Measurements from ENCODE around the gene GPR35. TPM values are rescaled to one million over a fixed set of nuclear protein-coding genes. Genes with fewer than 3 reads are reported as not detected.
"Not testable (repeated sequence)": the region's sequence is repeated elsewhere in the genome, so short reads cannot be mapped to it uniquely, and the experiment has no call there.

The GPR35 gene
- polyA plus RNA-seq, 4 donors = 75.5 to 367 (median 233) TPM

DNA sequence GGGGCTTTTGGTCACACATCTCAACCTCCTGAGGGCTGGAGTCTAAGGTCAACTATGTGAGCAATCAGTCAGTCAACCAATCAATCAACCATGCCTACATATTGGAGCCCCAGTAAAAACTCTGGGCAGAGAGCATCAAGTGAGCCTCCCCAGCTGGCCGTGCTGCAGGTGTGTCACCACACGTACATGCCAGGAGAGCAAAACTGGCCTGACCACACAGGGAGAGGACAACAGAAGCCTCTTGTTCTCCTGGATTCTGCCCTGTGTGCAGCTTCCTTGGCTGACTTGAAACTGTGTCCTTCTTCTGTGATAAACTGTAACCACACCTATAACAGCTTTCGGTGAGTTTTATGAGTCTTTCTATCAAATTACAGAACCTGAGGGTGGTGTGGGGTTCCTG lies 25.9 kb downstream of the GPR35 start:
- Histone ChIP-seq H3K9me3 (ENCODE audit: control insufficient read depth in 2 of 2, insufficient read depth in 1 of 2, low read depth in 1 of 2, low read length in 1 of 2) (peaks cover 0 to 8% of the 10 kb centered on the region in 2 donors), H3K4me3 (ENCODE audit: low read depth in 1 of 3, low read length in 3 of 3) (no peak overlapping the region), H3K27ac (ENCODE audit: low read depth in 1 of 3, low read length in 2 of 3) (no peak overlapping the region), H3K27me3 (ENCODE audit: control insufficient read depth in 3 of 3, insufficient read depth in 3 of 3, low read length in 3 of 3) (peaks cover 0 to 29% (median 15%) of the 10 kb centered on the region in 3 donors), H3K4me1 (ENCODE audit: control insufficient read depth in 3 of 3, insufficient read depth in 2 of 3, low read depth in 1 of 3, low read length in 2 of 3) (no peaks in the 10 kb centered on the region), H3K36me3 (ENCODE audit: control insufficient read depth in 3 of 3, insufficient read depth in 2 of 3, low read depth in 1 of 3, low read length in 3 of 3) (no peaks in the 10 kb centered on the region)
- FAIRE-seq = no peak
- no peak for DNase-seq
- WGBS, 3 donors = 27 to 69% (median 37%) methylated on average over 3 of the region's 3 CpGs

DNA sequence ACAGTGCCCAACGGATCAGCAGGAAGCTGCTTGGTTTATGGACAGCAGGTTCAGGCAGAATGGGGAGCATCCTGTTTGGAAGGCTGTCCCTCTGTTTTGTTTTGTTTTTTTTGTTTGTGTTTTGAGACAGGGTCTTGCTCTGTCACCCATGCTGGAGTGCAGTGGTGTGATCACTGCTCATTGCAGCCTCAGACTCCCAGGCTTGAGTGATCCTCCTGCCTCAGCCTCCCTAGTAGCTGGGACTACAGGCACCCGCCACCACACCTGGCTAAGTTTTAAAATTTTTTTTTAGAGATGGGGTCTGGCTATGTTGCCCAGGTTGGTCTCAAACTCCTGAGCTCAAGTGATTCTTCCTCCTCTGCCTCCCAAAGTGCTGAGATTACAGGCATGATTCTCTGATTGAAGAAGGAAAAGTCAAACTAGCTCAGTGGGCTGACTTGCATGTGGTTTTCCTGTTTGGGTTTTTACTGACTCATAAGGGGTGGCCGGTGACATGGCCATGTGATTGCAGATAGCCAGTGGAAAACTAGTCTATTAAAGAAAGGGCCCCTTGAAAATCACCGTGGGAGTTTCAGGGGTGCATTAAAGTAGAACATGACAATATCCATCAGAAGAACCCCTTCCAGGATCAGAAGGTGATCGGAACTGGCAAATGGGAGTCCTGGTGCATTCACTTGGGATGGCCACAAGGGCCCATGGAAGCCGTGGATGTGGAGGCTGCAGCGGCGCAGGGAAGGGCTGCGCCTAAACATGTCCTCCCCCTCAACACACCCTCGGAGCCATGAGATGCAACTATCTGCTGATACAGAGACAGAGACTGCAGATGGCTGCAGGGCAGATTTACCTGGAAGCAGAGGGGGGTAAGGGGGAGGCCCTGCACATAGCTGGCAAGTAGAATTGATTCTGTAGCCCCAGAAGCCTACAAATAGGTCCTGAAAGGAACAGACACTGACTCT lies 30.9 kb downstream of the GPR35 start:
- Histone ChIP-seq H3K9me3 (ENCODE audit: control insufficient read depth in 2 of 2, insufficient read depth in 1 of 2, low read depth in 1 of 2, low read length in 1 of 2) (peaks cover 0 to 5% of the 10 kb centered on the region in 2 donors), H3K36me3 (ENCODE audit: control insufficient read depth in 3 of 3, insufficient read depth in 2 of 3, low read depth in 1 of 3, low read length in 3 of 3) (no peaks in the 10 kb centered on the region), H3K27ac (ENCODE audit: low read depth in 1 of 3, low read length in 2 of 3) (no peak overlapping the region), H3K4me1 (ENCODE audit: control insufficient read depth in 3 of 3, insufficient read depth in 2 of 3, low read depth in 1 of 3, low read length in 2 of 3) (no peaks in the 10 kb centered on the region), H3K4me3 (ENCODE audit: low read depth in 1 of 3, low read length in 3 of 3) (no peak overlapping the region), H3K27me3 (ENCODE audit: control insufficient read depth in 3 of 3, insufficient read depth in 3 of 3, low read length in 3 of 3) (peaks cover 0 to 4% (median 0%) of the 10 kb centered on the region in 3 donors)
- FAIRE-seq (no peak), DNase-seq (no peak)
- 68 to 70% (median 70%) methylated on average over 10 of the region's 10 CpGs for WGBS, 3 donors

DNA sequence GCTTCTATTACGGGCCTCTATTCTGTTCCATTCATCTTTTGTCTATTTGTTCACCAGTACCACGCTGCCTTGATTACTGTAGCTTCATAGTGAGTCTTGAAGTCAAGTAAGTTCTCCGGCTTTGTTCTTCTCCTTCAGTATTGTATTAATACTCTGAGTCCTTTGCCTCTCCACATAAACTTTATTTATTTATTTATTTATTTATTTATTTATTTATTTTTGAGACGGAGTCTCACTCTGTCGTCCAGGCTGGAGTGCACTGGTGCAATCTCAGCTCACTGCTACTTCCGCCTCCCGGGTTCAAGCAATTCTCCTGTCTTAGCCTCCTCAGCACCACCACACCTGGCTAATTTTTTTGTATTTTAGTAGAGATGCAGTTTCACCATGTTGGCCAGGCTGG lies 34.6 kb downstream of the GPR35 start:
- not testable (repeated sequence) for H3K4me3 ChIP-seq (ENCODE audit: low read depth in 1 of 3, low read length in 3 of 3); DNase-seq; H3K9me3 ChIP-seq (ENCODE audit: control insufficient read depth in 2 of 2, insufficient read depth in 1 of 2, low read depth in 1 of 2, low read length in 1 of 2); FAIRE-seq; H3K27me3 ChIP-seq (ENCODE audit: control insufficient read depth in 3 of 3, insufficient read depth in 3 of 3, low read length in 3 of 3); H3K4me1 ChIP-seq (ENCODE audit: control insufficient read depth in 3 of 3, insufficient read depth in 2 of 3, low read depth in 1 of 3, low read length in 2 of 3); H3K27ac ChIP-seq (ENCODE audit: low read depth in 1 of 3, low read length in 2 of 3); H3K36me3 ChIP-seq (ENCODE audit: control insufficient read depth in 3 of 3, insufficient read depth in 2 of 3, low read depth in 1 of 3, low read length in 3 of 3)
- WGBS, 3 donors = 93 to 95% (median 95%) methylated on average over 7 of the region's 7 CpGs

DNA sequence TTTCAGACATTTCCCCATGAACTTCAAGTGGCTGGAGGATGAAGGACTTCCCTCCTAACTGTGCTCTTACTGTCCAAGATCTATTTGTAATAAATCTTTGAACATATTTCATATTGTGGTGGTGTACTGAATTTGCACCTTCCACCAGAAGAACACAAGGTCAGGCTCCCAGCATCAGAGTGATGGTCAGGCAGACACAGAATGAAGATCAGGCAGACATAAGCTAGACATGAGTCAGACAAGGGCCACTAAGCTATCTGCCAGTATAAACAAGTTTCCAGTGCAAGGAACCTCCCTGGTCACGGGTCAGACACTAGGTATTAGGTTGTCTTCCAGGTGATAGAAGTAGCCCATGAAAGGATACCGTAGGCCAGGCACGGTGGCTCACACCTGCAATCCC lies 37.4 kb downstream of the GPR35 start:
- 74 to 82% (median 80%) methylated on average over 3 of the region's 3 CpGs for WGBS, 3 donors
- H3K4me3 ChIP-seq (ENCODE audit: low read depth in 1 of 3, low read length in 3 of 3) = no peak overlapping the region
- FAIRE-seq (no peak), DNase-seq (no peak)
- no peaks in the 10 kb centered on the region for H3K36me3 ChIP-seq (ENCODE audit: control insufficient read depth in 3 of 3, insufficient read depth in 2 of 3, low read depth in 1 of 3, low read length in 3 of 3)
- no peak overlapping the region for H3K27ac ChIP-seq (ENCODE audit: low read depth in 1 of 3, low read length in 2 of 3)
- H3K9me3 ChIP-seq (ENCODE audit: control insufficient read depth in 2 of 2, insufficient read depth in 1 of 2, low read depth in 1 of 2, low read length in 1 of 2) = peaks cover 0 to 3% of the 10 kb centered on the region in 2 donors
- peaks cover 0 to 3% (median 0%) of the 10 kb centered on the region in 3 donors for H3K27me3 ChIP-seq (ENCODE audit: control insufficient read depth in 3 of 3, insufficient read depth in 3 of 3, low read length in 3 of 3)
- H3K4me1 ChIP-seq (ENCODE audit: control insufficient read depth in 3 of 3, insufficient read depth in 2 of 3, low read depth in 1 of 3, low read length in 2 of 3) = no peaks in the 10 kb centered on the region

DNA sequence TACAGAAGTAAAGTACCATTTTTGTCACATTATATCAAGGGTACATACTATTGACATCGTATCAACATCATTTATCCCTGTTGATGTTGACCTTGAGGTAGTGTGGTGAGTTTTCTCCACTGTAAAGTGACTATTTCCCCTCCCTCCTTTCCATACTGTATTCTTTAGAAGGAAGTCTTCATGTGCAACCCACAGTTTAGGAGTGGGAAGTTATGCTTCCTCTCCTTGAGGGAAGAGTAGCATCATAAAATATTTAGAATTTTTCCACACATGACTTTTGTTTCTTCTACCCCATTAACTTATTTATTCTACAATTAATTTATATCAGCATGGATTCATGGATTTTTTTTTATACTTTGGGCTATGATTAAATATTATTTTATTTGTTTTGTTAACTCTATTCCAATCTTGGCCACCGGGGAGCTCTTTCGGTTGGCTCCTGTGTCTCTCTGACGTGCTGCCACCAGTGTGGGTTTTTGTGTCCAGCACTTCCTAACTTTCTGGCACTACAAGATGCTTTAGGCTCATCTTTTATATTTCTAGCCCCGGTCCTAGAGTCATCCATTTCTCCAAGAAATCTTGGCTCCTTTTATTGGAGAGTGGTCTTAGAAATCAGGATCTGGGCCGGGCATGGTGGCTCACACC lies 38.4 kb downstream of the GPR35 start:
- Histone ChIP-seq H3K4me3 (ENCODE audit: low read depth in 1 of 3, low read length in 3 of 3) (no peak overlapping the region), H3K36me3 (ENCODE audit: control insufficient read depth in 3 of 3, insufficient read depth in 2 of 3, low read depth in 1 of 3, low read length in 3 of 3) (no peaks in the 10 kb centered on the region), H3K9me3 (ENCODE audit: control insufficient read depth in 2 of 2, insufficient read depth in 1 of 2, low read depth in 1 of 2, low read length in 1 of 2) (peaks cover 0 to 3% of the 10 kb centered on the region in 2 donors), H3K27ac (ENCODE audit: low read depth in 1 of 3, low read length in 2 of 3) (no peak overlapping the region), H3K27me3 (ENCODE audit: control insufficient read depth in 3 of 3, insufficient read depth in 3 of 3, low read length in 3 of 3) (peaks cover 0 to 3% (median 0%) of the 10 kb centered on the region in 3 donors), H3K4me1 (ENCODE audit: control insufficient read depth in 3 of 3, insufficient read depth in 2 of 3, low read depth in 1 of 3, low read length in 2 of 3) (no peaks in the 10 kb centered on the region)
- no peak for FAIRE-seq
- DNase-seq = no peak
- WGBS, 3 donors = 66 to 76% (median 69%) methylated on average over 6 of the region's 6 CpGs

DNA sequence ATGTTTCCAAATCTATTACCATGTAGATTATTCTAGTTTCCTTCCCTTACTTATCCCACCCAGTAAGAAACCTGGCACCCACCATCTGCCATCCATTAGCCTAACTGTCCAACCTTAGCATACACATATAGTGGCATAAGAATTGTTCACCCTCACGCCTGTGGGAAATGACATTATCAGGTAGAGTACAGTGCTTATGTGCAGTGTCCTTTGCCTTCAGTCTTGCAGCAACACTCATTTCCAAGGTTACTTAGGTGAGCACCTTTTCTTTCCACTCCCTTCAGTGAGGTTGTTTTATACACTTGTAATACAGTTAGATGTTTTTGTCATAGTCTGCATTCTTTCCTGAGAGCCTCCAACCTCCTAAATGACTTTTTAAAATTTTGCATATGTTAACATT lies 39.3 kb downstream of the GPR35 start:
- H3K9me3 ChIP-seq (ENCODE audit: control insufficient read depth in 2 of 2, insufficient read depth in 1 of 2, low read depth in 1 of 2, low read length in 1 of 2) = peaks cover 0 to 3% of the 10 kb centered on the region in 2 donors
- H3K36me3 ChIP-seq (ENCODE audit: control insufficient read depth in 3 of 3, insufficient read depth in 2 of 3, low read depth in 1 of 3, low read length in 3 of 3) = no peaks in the 10 kb centered on the region
- DNase-seq = no peak
- no peak overlapping the region for H3K27ac ChIP-seq (ENCODE audit: low read depth in 1 of 3, low read length in 2 of 3)
- 83 to 90% (median 88%) methylated on average over 1 of the region's 1 CpG for WGBS, 3 donors
- no peak overlapping the region for H3K4me3 ChIP-seq (ENCODE audit: low read depth in 1 of 3, low read length in 3 of 3)
- H3K27me3 ChIP-seq (ENCODE audit: control insufficient read depth in 3 of 3, insufficient read depth in 3 of 3, low read length in 3 of 3) = peaks cover 0 to 3% (median 0%) of the 10 kb centered on the region in 3 donors
- H3K4me1 ChIP-seq (ENCODE audit: control insufficient read depth in 3 of 3, insufficient read depth in 2 of 3, low read depth in 1 of 3, low read length in 2 of 3) = no peaks in the 10 kb centered on the region
- FAIRE-seq = no peak

DNA sequence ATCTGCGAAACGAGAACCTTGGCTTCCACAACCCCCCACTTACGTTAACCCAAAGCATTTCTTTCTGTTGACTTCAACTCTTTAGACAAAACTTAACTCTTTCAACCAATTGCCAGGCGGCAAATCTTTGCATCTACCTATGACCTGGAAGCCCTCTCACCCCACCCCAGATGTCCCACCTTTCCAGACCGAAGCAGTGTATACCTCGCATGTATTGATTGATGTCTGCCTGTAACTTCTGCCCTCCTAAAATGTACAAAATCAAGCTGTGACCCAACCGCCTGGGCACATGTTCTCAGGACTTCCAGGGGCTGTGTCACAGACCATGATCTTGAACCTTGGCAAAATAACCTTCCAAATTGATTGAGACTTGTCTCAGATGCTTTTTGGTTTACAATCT lies 45.1 kb downstream of the GPR35 start:
- peaks cover 6 to 28% (median 17%) of the 10 kb centered on the region in 3 donors for H3K27me3 ChIP-seq (ENCODE audit: control insufficient read depth in 3 of 3, insufficient read depth in 3 of 3, low read length in 3 of 3)
- no peak for FAIRE-seq

DNA sequence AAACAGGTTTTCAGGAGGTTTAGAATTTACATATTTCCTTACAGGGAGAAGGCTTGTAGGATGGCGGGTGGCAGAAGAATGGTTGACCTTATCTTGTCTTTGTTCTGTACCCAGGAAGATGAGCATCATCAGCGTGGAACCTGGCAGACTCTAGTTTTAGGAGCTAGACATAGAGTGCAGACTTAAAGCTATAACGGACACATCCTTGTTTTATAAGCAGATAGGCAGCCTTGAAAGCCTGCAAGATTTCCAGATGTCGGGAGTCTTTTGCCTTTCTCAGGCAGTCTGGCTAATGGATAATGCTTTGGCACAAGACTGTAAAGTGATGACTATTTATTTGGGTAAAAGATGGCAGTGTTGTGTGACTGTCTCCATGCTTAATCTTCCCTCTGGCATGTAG lies 45.7 kb downstream of the GPR35 start:
- H3K27ac ChIP-seq (ENCODE audit: low read depth in 1 of 3, low read length in 2 of 3) = no peak overlapping the region
- WGBS, 3 donors = 73 to 77% (median 77%) methylated on average over 4 of the region's 4 CpGs
- H3K9me3 ChIP-seq (ENCODE audit: control insufficient read depth in 2 of 2, insufficient read depth in 1 of 2, low read depth in 1 of 2, low read length in 1 of 2) = no peaks in the 10 kb centered on the region
- H3K27me3 ChIP-seq (ENCODE audit: control insufficient read depth in 3 of 3, insufficient read depth in 3 of 3, low read length in 3 of 3) = peaks cover 6 to 28% (median 17%) of the 10 kb centered on the region in 3 donors
- DNase-seq = no peak
- H3K4me1 ChIP-seq (ENCODE audit: control insufficient read depth in 3 of 3, insufficient read depth in 2 of 3, low read depth in 1 of 3, low read length in 2 of 3) = no peaks in the 10 kb centered on the region
- no peak for FAIRE-seq
- H3K36me3 ChIP-seq (ENCODE audit: control insufficient read depth in 3 of 3, insufficient read depth in 2 of 3, low read depth in 1 of 3, low read length in 3 of 3) = no peaks in the 10 kb centered on the region
- no peak overlapping the region for H3K4me3 ChIP-seq (ENCODE audit: low read depth in 1 of 3, low read length in 3 of 3)

More for the DNA sequence above, 45.1 kb downstream of the GPR35 start:
- Histone ChIP-seq H3K4me1 (ENCODE audit: control insufficient read depth in 3 of 3, insufficient read depth in 2 of 3, low read depth in 1 of 3, low read length in 2 of 3) (no peaks in the 10 kb centered on the region), H3K9me3 (ENCODE audit: control insufficient read depth in 2 of 2, insufficient read depth in 1 of 2, low read depth in 1 of 2, low read length in 1 of 2) (no peaks in the 10 kb centered on the region), H3K4me3 (ENCODE audit: low read depth in 1 of 3, low read length in 3 of 3) (no peak overlapping the region), H3K36me3 (ENCODE audit: control insufficient read depth in 3 of 3, insufficient read depth in 2 of 3, low read depth in 1 of 3, low read length in 3 of 3) (no peaks in the 10 kb centered on the region), H3K27ac (ENCODE audit: low read depth in 1 of 3, low read length in 2 of 3) (no peak overlapping the region)
- DNase-seq = no peak
- 62 to 70% (median 66%) methylated on average over 7 of the region's 7 CpGs for WGBS, 3 donors
